ENCODE results near the gene NGEF.

Gene NGEF

GRCh38 chr2:233042549-233042948 lies 29.5 kb upstream of the NGEF start:
- TF ChIP-seq, protein P1, sequence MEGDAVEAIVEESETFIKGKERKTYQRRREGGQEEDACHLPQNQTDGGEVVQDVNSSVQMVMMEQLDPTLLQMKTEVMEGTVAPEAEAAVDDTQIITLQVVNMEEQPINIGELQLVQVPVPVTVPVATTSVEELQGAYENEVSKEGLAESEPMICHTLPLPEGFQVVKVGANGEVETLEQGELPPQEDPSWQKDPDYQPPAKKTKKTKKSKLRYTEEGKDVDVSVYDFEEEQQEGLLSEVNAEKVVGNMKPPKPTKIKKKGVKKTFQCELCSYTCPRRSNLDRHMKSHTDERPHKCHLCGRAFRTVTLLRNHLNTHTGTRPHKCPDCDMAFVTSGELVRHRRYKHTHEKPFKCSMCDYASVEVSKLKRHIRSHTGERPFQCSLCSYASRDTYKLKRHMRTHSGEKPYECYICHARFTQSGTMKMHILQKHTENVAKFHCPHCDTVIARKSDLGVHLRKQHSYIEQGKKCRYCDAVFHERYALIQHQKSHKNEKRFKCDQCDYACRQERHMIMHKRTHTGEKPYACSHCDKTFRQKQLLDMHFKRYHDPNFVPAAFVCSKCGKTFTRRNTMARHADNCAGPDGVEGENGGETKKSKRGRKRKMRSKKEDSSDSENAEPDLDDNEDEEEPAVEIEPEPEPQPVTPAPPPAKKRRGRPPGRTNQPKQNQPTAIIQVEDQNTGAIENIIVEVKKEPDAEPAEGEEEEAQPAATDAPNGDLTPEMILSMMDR (IDR thresholded peaks at IDR 0.05; ENCODE audit: borderline replicate concordance, insufficient read depth, low read depth, low read length) = no peak
- no peak overlapping the region for H3K4me3 ChIP-seq (ENCODE audit: low read depth, low read length)

- TF ChIP-seq, protein P1 (IDR thresholded peaks at IDR 0.05; ENCODE audit: borderline replicate concordance, insufficient read depth, low read depth, low read length) = no peak
- no peak overlapping the region for H3K4me3 ChIP-seq (ENCODE audit: low read depth, low read length)
Observed at GRCh38 chr2:233041722-233042323, 28.8 kb upstream of the NGEF start.

DNA sequence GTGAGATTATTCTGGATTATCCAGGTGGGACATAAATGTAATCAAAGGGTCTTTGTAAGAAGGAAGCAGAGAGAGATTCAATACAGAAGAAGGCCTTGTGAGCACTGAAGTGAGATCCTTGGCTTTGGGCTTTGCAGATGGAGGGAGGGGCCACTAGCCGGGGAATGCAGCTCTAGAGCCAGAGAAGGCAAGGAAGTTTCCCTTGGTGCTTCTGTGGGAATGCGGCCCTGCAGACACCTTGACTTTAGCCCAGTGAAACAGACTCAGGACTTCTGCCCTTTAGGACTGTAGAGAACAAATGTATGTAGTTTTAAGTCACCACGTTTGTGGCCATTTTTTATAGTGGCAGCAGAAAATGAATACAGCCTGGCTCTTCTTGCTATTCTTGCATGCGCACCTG lies 27.5 kb upstream of the NGEF start:
- TF ChIP-seq, protein P1 (IDR thresholded peaks at IDR 0.05; ENCODE audit: borderline replicate concordance, insufficient read depth, low read depth, low read length) = no peak
- H3K4me3 ChIP-seq (ENCODE audit: low read depth, low read length) = no peak overlapping the region

GRCh38 chr2:233039846-233040530 lies 26.9 kb upstream of the NGEF start:
- H3K4me3 ChIP-seq (ENCODE audit: low read depth, low read length) = no peak overlapping the region
- TF ChIP-seq, protein P1 (IDR thresholded peaks at IDR 0.05; ENCODE audit: borderline replicate concordance, insufficient read depth, low read depth, low read length) = no peak

DNA sequence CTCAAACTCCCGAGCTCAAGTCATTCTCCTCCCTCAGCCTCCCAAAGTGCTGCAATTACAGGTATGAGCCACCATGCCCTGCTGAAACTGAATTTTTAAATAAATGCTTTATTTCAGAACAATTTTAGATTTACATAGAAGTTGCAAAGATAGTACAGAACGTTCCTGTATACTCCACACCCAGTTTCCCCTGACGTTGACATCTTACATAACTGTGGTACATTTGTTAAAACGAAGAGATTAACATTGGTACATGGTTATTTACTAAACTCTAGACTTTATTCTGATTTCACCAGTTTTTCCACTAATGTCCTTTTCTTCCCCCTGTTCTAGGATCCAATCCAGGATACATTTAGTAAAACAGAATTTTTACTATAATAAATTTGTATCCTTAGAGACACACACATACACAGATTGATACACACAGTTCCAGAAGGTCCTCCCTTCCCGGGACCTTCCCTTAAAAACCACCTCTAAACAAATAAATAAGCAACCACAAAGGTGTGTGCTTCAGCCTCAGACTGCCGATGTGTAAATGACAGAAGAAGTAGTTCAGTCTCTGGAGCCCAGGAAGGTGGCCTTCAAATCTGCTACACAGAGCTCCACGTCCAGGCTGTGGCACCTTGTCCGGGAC lies 26.3 kb upstream of the NGEF start:
- no peak overlapping the region for H3K4me3 ChIP-seq (ENCODE audit: low read depth, low read length)
- TF ChIP-seq, protein P1 (IDR thresholded peaks at IDR 0.05; ENCODE audit: borderline replicate concordance, insufficient read depth, low read depth, low read length) = no peak

- TF ChIP-seq, protein P1 (IDR thresholded peaks at IDR 0.05; ENCODE audit: borderline replicate concordance, insufficient read depth, low read depth, low read length) = no peak
- H3K4me3 ChIP-seq (ENCODE audit: low read depth, low read length) = no peak overlapping the region
Observed at GRCh38 chr2:233037078-233037477, 24.0 kb upstream of the NGEF start.
